GM04503 (cell line): ENCODE data around the gene ST6GALNAC3.
"Not testable (repeated sequence)": the region's sequence is repeated elsewhere in the genome, so short reads cannot be mapped to it uniquely, and the experiment has no call there.

Experiments
- DNase-seq: peaks from one replicate; pipeline ENCODE4 v3.0.0-alpha.2; 2012; ENCODE audit warnings: low read depth

Gene ST6GALNAC3

GRCh38 chr1:76073481-76073880 is 1.1 kb upstream of the ST6GALNAC3 start:
- DNase-seq: peak; percentile 61

GRCh38 chr1:76075188-76075489 is 593 bp downstream of the ST6GALNAC3 start:
- DNase-seq: no peak

GRCh38 chr1:76075877-76076276 is 1.3 kb downstream of the ST6GALNAC3 start:
- no peak for DNase-seq

- DNase-seq: no peak
These were observed 5.1 kb downstream of the ST6GALNAC3 start for GRCh38 chr1:76079475-76080227.

GRCh38 chr1:76080552-76081079 is 6.1 kb downstream of the ST6GALNAC3 start:
- DNase-seq: no peak

GRCh38 chr1:76082062-76082461 is 7.5 kb downstream of the ST6GALNAC3 start:
- no peak for DNase-seq

- DNase-seq: no peak
These were observed 8.6 kb downstream of the ST6GALNAC3 start for GRCh38 chr1:76083189-76083588.

- DNase-seq: no peak
These were observed 9.6 kb downstream of the ST6GALNAC3 start for GRCh38 chr1:76084029-76084627.

GRCh38 chr1:76084685-76085084 is 10.1 kb downstream of the ST6GALNAC3 start:
- no peak for DNase-seq

GRCh38 chr1:76086109-76086508 is 11.6 kb downstream of the ST6GALNAC3 start:
- DNase-seq: no peak

GRCh38 chr1:76086597-76086996 is 12.1 kb downstream of the ST6GALNAC3 start:
- DNase-seq: no peak

GRCh38 chr1:76090283-76091203 is 16.0 kb downstream of the ST6GALNAC3 start:
- no peak for DNase-seq

GRCh38 chr1:76092812-76093211 is 18.3 kb downstream of the ST6GALNAC3 start:
- no peak for DNase-seq

- DNase-seq: no peak
These were observed 19.2 kb downstream of the ST6GALNAC3 start for GRCh38 chr1:76093522-76094312.

- DNase-seq: no peak
These were observed 21.3 kb downstream of the ST6GALNAC3 start for GRCh38 chr1:76095802-76096201.

- DNase-seq: not testable (repeated sequence)
These were observed 22.5 kb downstream of the ST6GALNAC3 start for GRCh38 chr1:76097064-76097463.

- DNase-seq: no peak
These were observed 24.3 kb downstream of the ST6GALNAC3 start for GRCh38 chr1:76098845-76099244.

GRCh38 chr1:76101548-76101947 is 27.0 kb downstream of the ST6GALNAC3 start:
- no peak for DNase-seq

- no peak for DNase-seq
These were observed 27.5 kb downstream of the ST6GALNAC3 start for GRCh38 chr1:76102046-76102445.

- DNase-seq: no peak
These were observed 28.5 kb downstream of the ST6GALNAC3 start for GRCh38 chr1:76103034-76103433.

GRCh38 chr1:76105372-76105771 is 30.8 kb downstream of the ST6GALNAC3 start:
- DNase-seq: no peak

GRCh38 chr1:76106251-76106650 is 31.7 kb downstream of the ST6GALNAC3 start:
- no peak for DNase-seq
